Measurements from ENCODE around the gene CXCL13.
"Not testable (repeated sequence)": the region's sequence is repeated elsewhere in the genome, so short reads cannot be mapped to it uniquely, and the experiment has no call there.

CXCL13 gene

GRCh38 chr4:77567549-77567948, 38.1 kb upstream of the CXCL13 start:
- Histone ChIP-seq H3K4me3 (ENCODE audit: severe bottlenecking) (no peak overlapping the region), H3K4me1 (ENCODE audit: insufficient read depth, poor library complexity, severe bottlenecking) (no peaks in the 10 kb centered on the region), H3K36me3 (ENCODE audit: low read depth) (no peaks in the 10 kb centered on the region), H3K27ac (ENCODE audit: poor library complexity, severe bottlenecking) (no peak overlapping the region), H3K27me3 (ENCODE audit: insufficient read depth, poor library complexity, severe bottlenecking) (no peaks in the 10 kb centered on the region), H3K9me3 (ENCODE audit: severe bottlenecking) (no peaks in the 10 kb centered on the region)
- TF ChIP-seq, protein P1, sequence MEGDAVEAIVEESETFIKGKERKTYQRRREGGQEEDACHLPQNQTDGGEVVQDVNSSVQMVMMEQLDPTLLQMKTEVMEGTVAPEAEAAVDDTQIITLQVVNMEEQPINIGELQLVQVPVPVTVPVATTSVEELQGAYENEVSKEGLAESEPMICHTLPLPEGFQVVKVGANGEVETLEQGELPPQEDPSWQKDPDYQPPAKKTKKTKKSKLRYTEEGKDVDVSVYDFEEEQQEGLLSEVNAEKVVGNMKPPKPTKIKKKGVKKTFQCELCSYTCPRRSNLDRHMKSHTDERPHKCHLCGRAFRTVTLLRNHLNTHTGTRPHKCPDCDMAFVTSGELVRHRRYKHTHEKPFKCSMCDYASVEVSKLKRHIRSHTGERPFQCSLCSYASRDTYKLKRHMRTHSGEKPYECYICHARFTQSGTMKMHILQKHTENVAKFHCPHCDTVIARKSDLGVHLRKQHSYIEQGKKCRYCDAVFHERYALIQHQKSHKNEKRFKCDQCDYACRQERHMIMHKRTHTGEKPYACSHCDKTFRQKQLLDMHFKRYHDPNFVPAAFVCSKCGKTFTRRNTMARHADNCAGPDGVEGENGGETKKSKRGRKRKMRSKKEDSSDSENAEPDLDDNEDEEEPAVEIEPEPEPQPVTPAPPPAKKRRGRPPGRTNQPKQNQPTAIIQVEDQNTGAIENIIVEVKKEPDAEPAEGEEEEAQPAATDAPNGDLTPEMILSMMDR (IDR thresholded peaks at IDR 0.05; ENCODE audit: poor library complexity, severe bottlenecking) = no peak
- DNase-seq (ENCODE audit: low spot score) (no peak), ATAC-seq (ENCODE audit: low read depth) (no peak)

DNA sequence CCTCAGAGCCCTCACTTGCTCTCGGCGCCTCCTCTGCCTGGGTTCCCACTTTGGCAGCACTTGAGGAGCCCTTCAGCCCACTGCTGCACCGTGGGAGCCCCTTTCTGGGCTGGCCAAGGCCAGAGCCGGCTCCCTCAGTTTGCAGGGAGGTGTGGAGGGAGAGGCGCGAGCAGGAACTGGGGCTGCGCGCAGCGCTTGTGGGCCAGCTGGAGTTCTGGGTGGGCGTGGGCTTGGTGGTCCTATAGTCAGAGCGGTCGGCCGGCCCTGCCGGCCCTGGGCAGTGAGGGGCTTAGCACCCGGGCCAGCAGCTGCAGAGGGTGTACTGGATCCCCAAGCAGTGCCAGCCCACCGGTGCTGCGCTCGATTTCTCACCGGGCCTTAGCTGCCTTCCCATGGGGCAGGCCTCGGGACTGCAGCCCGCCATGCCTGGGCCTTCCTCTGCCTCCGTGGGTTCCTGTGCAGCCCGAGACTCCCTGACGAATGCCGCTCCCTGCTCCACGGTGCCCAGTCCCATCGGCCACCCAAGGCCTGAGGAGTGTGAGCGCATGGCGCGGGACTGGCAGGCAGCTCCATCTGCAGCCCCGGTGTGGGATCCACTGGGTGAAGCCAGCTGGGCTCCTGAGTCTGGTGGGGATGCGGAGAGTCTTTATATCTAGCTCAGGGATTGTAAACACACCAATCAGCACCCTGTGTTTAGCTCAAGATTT, 35.0 kb upstream of the CXCL13 start:
- not testable (repeated sequence) for DNase-seq (ENCODE audit: low spot score); H3K4me1 ChIP-seq (ENCODE audit: insufficient read depth, poor library complexity, severe bottlenecking); H3K4me3 ChIP-seq (ENCODE audit: severe bottlenecking); ATAC-seq (ENCODE audit: low read depth); H3K27me3 ChIP-seq (ENCODE audit: insufficient read depth, poor library complexity, severe bottlenecking); H3K27ac ChIP-seq (ENCODE audit: poor library complexity, severe bottlenecking); H3K36me3 ChIP-seq (ENCODE audit: low read depth); H3K9me3 ChIP-seq (ENCODE audit: severe bottlenecking)

GRCh38 chr4:77576351-77576750, 29.3 kb upstream of the CXCL13 start:
- TF ChIP-seq, protein P1 (IDR thresholded peaks at IDR 0.05; ENCODE audit: poor library complexity, severe bottlenecking) = no peak
- no peak for ATAC-seq (ENCODE audit: low read depth)
- H3K27me3 ChIP-seq (ENCODE audit: insufficient read depth, poor library complexity, severe bottlenecking) = no peaks in the 10 kb centered on the region

GRCh38 chr4:77578145-77578544, 27.5 kb upstream of the CXCL13 start:
- Histone ChIP-seq H3K9me3 (ENCODE audit: severe bottlenecking) (peaks cover 4% of the 10 kb centered on the region), H3K4me3 (ENCODE audit: severe bottlenecking) (no peak overlapping the region), H3K4me1 (ENCODE audit: insufficient read depth, poor library complexity, severe bottlenecking) (peaks cover 22% of the 10 kb centered on the region), H3K36me3 (ENCODE audit: low read depth) (no peaks in the 10 kb centered on the region), H3K27me3 (ENCODE audit: insufficient read depth, poor library complexity, severe bottlenecking) (no peaks in the 10 kb centered on the region), H3K27ac (ENCODE audit: poor library complexity, severe bottlenecking) (peak overlapping the region; percentile 89)
- ATAC-seq (ENCODE audit: low read depth) = no peak
- DNase-seq (ENCODE audit: low spot score) = no peak
- TF ChIP-seq, protein P1 (IDR thresholded peaks at IDR 0.05; ENCODE audit: poor library complexity, severe bottlenecking) = no peak

More at GRCh38 chr4:77576351-77576750, 29.3 kb upstream of the CXCL13 start:
- Histone ChIP-seq H3K27ac (ENCODE audit: poor library complexity, severe bottlenecking) (no peak overlapping the region), H3K9me3 (ENCODE audit: severe bottlenecking) (peaks cover 4% of the 10 kb centered on the region), H3K4me1 (ENCODE audit: insufficient read depth, poor library complexity, severe bottlenecking) (peaks cover 13% of the 10 kb centered on the region), H3K36me3 (ENCODE audit: low read depth) (no peaks in the 10 kb centered on the region), H3K4me3 (ENCODE audit: severe bottlenecking) (no peak overlapping the region)
- no peak for DNase-seq (ENCODE audit: low spot score)

DNA sequence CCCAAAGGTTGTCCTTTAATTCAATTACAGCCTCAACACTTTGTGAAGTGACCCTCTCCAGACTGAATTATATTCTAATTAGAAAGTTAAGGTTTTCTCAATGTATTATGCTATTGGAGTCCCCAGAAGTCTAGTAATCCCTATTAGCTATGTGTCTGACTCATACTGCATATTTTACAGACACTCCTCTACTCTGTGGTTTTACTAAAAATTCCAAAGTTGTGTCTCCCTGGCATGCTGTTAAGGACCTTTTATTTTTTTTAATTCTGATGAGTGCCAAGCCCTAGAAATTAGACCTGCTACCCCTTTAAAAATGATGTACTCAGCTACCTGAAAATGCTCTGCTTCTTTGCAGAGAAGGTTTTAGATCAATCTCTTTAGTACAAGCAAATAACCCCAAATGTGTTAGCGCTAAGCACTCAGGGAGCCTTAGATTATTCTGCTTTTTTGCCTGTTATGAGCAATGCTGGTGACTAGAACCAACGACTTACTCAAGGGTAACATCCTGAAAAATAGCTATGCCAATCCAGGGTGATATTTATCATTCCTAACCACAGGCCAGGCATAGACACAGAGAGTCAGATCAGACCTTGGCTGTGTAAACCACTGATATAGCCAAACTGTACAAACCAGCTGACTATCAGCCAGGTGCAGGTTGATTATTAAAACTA, 26.1 kb upstream of the CXCL13 start:
- no peak overlapping the region for H3K4me3 ChIP-seq (ENCODE audit: severe bottlenecking)
- ATAC-seq (ENCODE audit: low read depth) (peak; percentile 97), DNase-seq (ENCODE audit: low spot score) (no peak)
- peak overlapping the region; percentile 89 for H3K27ac ChIP-seq (ENCODE audit: poor library complexity, severe bottlenecking)
- TF ChIP-seq, protein P1 (IDR thresholded peaks at IDR 0.05; ENCODE audit: poor library complexity, severe bottlenecking) = no peak
- peaks cover 22% of the 10 kb centered on the region for H3K4me1 ChIP-seq (ENCODE audit: insufficient read depth, poor library complexity, severe bottlenecking)
- peaks cover 4% of the 10 kb centered on the region for H3K9me3 ChIP-seq (ENCODE audit: severe bottlenecking)
- H3K36me3 ChIP-seq (ENCODE audit: low read depth) = no peaks in the 10 kb centered on the region
- no peaks in the 10 kb centered on the region for H3K27me3 ChIP-seq (ENCODE audit: insufficient read depth, poor library complexity, severe bottlenecking)
